Measurements from ENCODE around the gene SPON1.

GRCh38 chr11:14312736-14313438 is 350.4 kb downstream of the SPON1 start:
- TF ChIP-seq, protein P1, sequence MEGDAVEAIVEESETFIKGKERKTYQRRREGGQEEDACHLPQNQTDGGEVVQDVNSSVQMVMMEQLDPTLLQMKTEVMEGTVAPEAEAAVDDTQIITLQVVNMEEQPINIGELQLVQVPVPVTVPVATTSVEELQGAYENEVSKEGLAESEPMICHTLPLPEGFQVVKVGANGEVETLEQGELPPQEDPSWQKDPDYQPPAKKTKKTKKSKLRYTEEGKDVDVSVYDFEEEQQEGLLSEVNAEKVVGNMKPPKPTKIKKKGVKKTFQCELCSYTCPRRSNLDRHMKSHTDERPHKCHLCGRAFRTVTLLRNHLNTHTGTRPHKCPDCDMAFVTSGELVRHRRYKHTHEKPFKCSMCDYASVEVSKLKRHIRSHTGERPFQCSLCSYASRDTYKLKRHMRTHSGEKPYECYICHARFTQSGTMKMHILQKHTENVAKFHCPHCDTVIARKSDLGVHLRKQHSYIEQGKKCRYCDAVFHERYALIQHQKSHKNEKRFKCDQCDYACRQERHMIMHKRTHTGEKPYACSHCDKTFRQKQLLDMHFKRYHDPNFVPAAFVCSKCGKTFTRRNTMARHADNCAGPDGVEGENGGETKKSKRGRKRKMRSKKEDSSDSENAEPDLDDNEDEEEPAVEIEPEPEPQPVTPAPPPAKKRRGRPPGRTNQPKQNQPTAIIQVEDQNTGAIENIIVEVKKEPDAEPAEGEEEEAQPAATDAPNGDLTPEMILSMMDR (IDR thresholded peaks at IDR 0.05), result no peak
- TF ChIP-seq, protein P2, sequence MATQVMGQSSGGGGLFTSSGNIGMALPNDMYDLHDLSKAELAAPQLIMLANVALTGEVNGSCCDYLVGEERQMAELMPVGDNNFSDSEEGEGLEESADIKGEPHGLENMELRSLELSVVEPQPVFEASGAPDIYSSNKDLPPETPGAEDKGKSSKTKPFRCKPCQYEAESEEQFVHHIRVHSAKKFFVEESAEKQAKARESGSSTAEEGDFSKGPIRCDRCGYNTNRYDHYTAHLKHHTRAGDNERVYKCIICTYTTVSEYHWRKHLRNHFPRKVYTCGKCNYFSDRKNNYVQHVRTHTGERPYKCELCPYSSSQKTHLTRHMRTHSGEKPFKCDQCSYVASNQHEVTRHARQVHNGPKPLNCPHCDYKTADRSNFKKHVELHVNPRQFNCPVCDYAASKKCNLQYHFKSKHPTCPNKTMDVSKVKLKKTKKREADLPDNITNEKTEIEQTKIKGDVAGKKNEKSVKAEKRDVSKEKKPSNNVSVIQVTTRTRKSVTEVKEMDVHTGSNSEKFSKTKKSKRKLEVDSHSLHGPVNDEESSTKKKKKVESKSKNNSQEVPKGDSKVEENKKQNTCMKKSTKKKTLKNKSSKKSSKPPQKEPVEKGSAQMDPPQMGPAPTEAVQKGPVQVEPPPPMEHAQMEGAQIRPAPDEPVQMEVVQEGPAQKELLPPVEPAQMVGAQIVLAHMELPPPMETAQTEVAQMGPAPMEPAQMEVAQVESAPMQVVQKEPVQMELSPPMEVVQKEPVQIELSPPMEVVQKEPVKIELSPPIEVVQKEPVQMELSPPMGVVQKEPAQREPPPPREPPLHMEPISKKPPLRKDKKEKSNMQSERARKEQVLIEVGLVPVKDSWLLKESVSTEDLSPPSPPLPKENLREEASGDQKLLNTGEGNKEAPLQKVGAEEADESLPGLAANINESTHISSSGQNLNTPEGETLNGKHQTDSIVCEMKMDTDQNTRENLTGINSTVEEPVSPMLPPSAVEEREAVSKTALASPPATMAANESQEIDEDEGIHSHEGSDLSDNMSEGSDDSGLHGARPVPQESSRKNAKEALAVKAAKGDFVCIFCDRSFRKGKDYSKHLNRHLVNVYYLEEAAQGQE (IDR thresholded peaks at IDR 0.05; ENCODE audit: insufficient read depth in 1 of 2, low read depth in 2 of 2, low read length in 1 of 2), result no peak
- TF ChIP-seq SIN3A (IDR thresholded peaks at IDR 0.05; ENCODE audit: borderline replicate concordance, insufficient read depth, low read depth, low read length), result no peak
